HG03520 (cell line): ENCODE results near the gene IL6R.

ENCODE experiments used
- ATAC-seq: cut with Tn5 transposase; IDR thresholded peaks from one replicate; pipeline ENCODE4 v1.9.1; 2021; ENCODE audit warnings: mild to moderate bottlenecking, moderate library complexity; ENCODE audit not compliant: unreplicated experiment

Gene IL6R

DNA sequence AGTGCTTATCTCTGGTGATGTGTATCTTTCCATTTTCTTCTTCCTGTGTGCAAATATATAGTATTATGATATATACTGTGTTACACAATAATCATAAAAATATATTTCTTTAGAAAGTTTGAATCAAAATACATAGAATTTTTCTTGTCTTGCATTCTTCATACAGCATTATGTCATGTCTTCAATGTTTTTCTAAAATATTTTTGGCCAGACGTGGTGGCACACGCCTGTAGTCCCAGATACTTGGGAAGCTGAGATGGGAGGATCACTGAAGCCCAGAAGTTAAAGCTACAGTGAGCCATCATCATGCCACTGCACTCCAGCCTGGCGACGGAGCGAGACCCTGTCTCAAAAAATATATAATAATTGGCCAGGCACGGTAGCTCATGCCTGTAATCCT lies 41.6 kb downstream of the IL6R start:
- no peak for ATAC-seq

DNA sequence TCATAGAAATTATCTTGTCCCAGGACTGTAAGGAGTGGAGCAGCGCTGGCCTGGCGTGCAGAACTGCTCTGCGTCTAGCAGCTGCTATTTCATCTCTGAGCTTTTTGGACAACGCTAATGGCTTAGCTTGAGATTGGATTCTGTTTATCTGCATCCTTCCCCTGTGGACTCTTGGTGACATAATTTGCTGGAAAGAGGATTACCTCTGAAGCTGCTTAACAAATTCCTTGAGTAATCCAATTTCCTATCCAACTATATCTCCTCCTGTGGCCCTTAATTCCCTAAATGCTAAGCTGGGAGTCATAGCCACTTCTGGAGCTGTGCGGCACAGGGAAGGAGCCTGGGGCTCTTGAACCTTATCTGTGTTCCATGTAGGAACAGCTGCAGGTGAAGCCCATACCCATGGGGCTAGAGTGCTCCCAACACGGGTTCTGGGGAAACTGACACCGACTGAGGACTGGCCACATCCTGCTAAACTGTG lies 43.2 kb downstream of the IL6R start:
- ATAC-seq, result no peak

DNA sequence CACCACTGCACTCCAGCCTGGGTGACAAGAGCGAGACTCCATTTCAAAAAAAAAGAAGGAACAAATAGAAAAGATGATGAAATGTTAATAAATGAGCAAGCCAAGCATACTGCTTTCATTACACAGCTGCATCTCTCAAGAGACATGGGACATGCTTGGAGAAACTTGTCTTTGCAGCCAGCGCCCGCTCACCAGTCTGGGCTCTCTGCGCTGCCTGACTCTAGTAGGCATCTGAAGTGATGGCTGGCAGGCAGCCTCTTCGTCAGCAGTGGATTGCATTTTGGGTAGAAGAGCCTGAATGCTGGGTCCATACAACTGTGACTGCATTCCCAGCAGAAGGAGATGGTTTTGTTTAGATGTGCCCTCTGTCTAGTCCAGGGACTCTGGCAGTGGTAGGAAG lies 48.0 kb downstream of the IL6R start:
- no peak for ATAC-seq

DNA sequence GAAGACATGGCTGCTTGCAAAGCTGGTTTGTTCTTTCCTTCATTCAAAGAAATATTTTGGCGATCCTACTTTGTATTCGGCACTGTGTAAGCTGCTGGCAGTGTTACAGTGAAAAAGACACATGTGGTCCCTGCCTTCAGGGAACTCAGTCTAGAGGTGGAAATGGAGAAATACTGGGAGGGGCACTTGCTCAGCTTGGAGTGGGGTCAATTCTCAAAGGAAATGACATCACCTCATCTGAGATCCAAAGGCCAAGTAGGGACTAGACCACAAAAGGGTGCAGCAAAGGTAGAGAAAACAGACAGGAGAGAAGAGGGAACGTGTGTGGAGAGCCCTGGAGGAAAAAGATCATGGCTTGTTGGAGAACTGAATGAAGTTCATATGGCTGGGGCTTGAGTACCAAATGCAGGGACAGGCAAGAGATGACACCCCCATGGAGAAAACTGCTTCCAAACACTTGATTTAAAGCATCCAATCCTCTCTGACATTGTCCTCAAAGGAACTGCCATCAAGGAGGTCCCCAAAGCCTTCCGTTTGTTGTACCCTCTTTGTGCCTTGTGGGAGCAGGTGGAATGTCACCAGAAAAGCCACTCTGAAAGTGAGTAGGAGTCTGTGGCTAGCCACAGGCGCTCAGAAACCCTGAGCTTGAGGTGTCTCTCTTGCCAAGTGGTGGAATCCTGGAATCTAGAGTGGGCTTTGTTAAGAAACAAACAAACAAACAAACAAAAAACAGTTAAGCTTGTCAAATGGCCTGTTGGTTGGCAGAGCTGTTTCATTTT lies 48.6 kb downstream of the IL6R start:
- ATAC-seq, result no peak

DNA sequence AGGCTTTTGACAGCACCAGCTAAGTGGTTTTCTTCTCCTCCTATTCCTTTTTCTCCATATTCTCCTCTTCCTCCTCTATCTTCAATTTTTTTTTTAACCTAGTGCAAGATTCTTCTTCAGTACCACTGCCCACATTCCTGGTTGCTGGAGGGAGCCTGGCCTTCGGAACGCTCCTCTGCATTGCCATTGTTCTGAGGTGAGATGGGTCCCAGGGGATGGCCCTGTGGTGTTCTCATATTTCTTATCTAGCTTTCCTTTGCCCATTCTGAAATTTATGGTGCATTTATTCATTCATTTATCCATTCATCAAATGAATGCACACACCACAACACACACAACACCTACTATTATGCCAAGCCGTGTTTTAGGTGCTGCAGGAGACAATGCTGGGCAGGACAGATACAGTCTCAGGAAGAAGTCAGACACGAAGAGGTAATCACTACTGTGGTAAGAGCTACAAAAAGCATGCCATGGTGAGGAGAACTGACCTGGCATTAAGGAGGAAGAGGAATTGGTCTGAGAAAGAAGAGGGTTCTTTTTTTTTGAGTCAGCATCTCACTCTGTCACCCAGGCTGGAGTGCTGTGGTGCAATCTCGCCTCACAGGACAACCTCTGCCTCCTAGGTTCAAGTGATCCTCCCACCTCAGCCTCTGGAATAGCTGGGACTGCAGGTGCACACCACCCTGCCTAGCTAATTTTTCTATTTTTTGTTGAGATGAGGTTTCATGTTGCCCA lies 49.4 kb downstream of the IL6R start:
- no peak for ATAC-seq

DNA sequence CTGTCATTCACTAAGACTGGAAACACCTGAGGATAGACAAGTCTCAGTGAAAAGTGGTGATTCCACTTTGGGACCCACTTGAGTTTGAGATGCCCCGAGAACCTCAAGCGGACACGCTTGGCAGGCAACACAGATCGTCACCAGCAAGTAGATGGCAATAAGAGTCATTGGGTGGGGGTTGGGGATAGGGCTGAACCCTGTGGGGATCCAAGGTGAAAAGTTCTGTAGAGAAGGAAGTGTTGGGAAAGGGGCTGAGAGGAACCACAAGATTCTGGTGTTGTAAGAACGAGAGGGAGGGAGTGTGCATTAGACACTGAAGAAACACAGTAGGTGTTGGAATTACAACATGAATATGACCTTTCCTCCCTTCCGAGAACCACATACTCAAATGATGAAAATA lies 51.5 kb downstream of the IL6R start:
- no peak for ATAC-seq

DNA sequence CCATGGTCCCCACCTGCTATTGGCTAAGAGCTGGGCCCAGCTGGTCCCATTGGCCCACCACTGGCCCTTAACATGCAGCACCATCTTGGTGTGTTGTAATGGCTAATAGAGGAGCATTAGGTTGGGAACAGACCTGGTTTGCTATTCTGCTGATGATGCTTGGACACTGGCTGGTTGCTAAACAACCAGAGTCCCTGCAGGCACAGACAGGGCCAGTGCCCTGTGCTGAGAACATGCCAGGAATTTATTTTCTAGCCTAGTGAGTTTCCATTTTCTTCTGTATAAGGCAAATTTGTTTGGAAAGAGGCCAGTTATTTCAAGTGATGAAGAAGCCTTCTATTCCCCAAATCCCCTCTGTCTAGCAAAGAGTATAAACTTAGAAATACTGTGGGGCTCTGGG lies 53.9 kb downstream of the IL6R start:
- no peak for ATAC-seq

DNA sequence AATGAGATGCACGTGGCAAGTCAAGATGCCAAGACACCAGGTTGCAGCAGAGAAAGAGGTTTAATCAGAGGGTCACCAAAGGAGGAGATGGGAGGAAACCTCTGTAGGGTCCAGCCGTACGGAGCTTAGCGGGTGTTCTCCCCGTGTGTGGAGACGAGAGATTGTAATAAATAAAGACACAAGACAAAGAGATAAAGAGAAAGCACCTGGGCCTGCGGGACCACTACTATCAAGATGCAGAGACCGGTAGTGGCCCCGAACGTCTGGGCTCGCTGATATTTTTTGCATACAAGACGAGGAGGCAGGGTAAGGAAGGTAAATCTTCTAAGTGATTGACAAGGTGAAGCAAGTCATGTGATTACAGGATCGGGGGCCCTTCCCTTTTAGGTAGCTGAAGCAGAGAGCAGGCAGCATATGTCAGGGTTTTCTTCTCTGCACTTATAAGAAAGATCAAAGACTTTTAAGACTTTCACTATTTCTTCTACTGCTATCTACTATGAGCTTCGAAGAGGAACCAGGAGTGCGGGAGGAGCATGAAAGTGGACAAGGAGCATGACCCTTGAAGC lies 55.6 kb downstream of the IL6R start:
- ATAC-seq, result no peak

DNA sequence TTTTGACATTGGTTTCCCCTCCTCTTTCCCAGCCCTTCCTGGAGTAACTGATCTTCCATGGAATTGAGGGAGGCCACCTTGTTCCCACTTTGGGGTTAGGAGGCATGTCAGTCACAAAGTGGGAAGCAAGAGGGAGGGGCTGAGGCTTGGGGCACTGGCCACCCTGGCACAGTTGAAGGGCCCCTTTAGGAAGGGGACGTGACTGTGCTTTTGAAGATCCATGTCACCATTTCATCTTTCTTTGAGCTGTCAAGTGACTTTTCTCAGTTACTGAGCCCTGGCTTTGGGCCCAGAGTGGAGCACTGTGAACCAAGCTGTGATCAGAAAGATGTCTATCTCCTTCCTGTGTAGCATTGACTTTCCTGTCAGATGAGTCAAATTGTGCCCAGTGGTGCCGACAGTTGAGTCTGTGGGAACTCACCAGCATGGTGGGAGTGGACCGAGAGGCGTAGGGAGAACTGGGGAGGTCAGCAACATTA lies 58.4 kb downstream of the IL6R start:
- ATAC-seq, result no peak

DNA sequence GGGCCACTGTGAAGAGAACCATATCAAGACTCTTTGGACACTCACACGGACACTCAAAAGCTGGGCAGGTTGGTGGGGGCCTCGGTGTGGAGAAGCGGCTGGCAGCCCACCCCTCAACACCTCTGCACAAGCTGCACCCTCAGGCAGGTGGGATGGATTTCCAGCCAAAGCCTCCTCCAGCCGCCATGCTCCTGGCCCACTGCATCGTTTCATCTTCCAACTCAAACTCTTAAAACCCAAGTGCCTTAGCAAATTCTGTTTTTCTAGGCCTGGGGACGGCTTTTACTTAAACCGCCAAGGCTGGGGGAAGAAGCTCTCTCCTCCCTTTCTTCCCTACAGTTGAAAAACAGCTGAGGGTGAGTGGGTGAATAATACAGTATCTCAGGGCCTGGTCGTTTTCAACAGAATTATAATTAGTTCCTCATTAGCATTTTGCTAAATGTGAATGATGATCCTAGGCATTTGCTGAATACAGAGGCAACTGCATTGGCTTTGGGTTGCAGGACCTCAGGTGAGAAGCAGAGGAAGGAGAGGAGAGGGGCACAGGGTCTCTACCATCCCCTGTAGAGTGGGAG lies 60.6 kb downstream of the IL6R start:
- ATAC-seq, result no peak

DNA sequence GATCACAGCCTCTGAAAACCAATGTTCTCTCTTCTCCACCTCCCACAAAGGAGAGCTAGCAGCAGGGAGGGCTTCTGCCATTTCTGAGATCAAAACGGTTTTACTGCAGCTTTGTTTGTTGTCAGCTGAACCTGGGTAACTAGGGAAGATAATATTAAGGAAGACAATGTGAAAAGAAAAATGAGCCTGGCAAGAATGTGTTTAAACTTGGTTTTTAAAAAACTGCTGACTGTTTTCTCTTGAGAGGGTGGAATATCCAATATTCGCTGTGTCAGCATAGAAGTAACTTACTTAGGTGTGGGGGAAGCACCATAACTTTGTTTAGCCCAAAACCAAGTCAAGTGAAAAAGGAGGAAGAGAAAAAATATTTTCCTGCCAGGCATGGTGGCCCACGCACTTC lies 61.1 kb downstream of the IL6R start:
- no peak for ATAC-seq

DNA sequence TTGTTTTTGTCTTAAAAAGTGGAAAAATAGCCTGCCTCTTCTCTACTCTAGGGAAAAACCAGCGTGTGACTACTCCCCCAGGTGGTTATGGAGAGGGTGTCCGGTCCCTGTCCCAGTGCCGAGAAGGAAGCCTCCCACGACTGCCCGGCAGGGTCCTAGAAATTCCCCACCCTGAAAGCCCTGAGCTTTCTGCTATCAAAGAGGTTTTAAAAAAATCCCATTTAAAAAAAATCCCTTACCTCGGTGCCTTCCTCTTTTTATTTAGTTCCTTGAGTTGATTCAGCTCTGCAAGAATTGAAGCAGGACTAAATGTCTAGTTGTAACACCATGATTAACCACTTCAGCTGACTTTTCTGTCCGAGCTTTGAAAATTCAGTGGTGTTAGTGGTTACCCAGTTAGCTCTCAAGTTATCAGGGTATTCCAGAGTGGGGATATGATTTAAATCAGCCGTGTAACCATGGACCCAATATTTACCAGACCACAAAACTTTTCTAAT lies 61.8 kb downstream of the IL6R start:
- ATAC-seq, result no peak

DNA sequence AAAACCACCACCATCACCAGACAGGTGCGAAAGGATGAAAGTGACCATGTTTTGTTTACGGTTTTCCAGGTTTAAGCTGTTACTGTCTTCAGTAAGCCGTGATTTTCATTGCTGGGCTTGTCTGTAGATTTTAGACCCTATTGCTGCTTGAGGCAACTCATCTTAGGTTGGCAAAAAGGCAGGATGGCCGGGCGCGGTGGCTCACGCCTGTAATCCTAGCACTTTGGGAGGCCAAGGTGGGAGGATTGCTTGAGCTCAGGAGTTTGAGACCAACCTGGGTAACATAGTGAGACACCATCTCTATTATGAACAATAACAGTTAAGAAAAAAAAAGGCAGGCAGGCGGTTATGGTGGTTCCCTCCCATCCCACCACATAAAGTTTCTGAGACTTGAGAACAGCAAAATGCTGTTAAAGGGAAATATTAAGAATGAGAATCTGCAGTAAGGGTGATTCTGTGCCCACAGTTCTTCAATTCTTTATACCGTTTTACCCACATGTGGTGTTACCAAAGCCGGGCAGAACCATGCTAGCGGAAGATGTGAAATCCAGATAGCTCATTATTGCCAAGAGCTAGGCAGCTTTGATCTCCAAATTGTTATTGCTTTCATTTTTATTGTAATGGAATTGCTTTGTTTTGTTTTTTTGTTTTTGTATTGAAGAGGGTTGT lies 62.4 kb downstream of the IL6R start:
- ATAC-seq, result no peak

DNA sequence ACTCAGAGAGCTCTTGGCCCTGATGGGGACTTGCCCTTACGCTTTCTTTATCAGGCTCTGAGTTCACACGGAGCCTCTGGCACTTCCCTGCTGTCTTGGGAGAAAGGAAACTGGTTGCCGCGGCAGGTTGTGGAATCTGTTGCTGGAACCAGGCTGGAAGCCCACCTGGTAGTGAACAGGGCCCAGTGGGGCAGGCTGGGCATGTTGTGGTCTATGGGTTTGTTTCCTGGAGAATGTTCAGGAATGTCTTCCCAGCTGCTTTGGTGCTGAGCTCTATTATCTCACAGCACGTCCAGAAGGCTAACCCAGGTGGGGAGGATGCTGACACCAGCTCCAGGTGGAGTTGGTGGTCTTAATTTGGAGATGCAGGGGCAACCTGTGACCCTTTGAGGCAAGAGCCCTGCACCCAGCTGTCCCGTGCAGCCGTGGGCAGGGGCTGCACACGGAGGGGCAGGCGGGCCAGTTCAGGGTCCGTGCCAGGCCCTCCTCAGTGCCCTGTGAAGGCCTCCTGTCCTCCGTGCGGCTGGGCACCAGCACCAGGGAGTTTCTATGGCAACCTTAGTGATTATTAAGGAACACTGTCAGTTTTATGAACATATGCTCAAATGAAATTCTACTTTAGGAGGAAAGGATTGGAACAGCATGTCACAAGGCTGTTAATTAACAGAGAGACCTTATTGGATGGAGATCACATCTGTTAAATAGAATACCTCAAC lies 63.5 kb downstream of the IL6R start:
- ATAC-seq, result no peak

DNA sequence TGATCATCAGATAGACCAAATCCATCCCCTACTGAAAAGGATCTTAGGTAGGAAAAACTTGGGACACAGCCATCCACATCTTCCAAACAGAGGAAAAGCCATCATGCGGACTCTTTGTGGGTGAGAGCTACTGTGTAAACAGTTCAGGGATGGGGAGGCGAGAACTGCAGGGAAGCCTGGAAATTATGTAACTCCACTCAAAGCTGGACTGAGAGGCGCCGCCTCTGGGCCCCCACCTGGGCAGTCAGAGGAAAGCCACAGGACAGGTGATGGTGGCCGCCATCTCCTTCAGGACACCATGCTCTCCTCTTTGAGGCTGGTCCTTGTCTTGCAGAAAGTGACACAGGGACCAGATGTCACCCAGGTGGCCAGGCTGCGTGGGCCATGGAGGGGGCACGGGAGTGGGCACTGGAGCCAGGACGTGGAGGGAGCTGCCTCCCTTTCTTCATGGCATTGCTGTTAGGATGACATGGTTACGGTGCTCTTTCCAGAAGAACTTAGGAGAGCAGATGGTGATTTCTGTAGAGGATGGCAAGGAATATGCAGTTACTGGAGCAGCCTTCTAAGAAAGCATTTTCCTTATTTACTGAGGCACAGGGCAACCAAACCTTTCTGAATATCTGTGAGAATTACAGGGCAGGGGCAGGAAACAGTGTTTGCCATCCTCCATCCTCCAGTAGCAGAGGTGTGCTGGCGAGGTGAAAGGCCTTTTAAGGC lies 64.9 kb downstream of the IL6R start:
- ATAC-seq, result no peak

DNA sequence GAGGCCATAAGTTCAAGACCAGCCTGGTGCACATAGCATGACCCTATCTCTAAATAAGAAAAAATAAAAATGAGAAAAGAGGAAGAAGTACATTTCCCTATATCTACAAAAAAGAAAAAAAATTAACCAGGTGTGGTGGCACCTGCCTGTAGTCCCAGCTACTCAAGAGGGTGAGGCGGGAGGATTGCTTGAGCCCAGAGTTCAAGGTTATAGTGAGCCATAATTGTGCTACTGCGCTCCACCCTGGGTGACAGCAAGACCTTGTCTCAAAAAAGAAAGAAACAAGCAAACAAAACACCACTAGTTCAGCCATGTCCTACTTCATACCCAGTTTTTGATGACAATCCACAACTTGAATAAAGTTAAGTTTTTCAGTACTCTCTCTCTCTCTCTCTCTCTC lies 66.2 kb downstream of the IL6R start:
- ATAC-seq, result no peak

DNA sequence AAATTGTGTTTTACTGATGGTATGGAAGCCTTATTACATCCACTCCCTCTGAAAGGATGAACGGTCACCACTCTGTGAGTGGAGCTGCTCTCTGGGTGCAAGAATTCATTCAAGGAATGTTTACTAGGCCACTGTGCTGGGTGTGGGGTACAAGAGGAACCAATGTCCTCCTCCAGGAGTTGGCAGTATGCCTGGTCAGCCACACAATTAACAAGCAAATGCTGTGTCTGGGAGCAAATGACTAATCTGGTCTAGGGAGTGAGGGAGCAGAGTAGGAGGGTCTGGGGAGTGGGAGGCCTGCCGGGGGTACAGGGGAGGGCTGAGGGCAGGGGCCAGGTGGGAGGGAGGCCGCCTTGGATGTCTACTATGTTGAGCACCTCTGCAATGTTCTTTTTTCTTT lies 69.7 kb downstream of the IL6R start:
- ATAC-seq, result no peak

DNA sequence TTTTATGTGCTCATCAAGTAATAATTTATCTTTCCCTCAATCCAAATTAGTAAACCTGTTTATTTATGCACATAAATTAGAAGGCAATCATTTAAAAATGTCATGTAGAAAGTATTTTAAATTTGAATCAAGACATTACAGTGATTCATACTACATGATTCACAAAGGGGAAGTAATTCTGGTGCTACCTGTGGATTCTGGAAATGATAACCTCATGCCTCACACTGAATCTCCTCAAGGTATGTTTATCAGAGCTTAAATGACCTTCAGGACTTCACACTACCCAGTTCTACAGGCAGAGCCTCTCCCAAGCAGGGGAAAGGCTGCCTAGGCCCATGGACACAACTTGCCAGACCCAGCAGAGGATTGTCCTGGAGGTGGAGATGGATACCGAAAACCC lies 71.6 kb downstream of the IL6R start:
- no peak for ATAC-seq

DNA sequence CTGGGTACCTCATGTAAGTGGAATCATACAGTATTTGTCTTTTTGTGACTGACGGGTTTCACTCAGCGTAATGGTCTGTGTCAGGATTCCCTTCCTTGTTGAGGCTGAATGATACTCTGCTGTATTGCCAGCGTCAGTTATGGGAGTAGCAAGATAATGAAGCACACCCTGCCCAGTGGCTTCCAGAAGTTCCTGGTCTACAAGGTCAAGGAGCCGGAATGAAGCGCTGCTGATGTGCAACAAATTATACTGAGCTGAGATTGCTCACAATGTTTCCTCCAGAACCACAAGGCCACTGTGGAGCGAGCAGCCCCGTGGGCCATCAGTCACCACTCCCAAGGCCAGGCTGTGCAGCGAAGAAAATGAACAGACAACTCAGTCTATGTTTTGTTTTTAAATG lies 72.9 kb downstream of the IL6R start:
- ATAC-seq, result no peak

DNA sequence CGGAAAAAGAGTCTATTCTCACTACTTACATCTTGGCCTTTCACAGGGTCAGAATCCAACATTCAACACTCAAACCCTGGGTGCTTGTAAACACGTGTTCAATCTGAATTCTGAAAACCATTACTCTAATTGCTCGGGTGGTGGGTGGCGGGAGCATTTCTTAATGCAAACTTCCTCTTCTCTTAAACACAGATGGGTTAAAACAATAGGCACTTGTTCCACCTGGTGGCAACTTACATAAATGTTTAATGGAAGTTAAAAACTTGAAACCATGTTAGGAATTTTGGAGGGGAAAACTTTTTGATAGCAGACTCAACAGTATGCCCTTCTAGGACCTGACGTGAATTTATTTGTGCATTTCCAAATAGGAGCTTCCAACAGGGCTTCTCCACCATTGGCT lies 73.5 kb downstream of the IL6R start:
- no peak for ATAC-seq
